ENCODE measurements around the gene KEAP1. TPM values are rescaled to one million over a fixed set of nuclear protein-coding genes. Genes with fewer than 3 reads are reported as not detected.

Gene KEAP1
- total and polyA plus RNA-seq, 9 of the 15 experiments (the other 6 are each of a cell fraction or from before 2014, with no cell fraction given) = 2.1 to 95.6 (median 64.3) TPM

- TF ChIP-seq JUNB (CRISPR knock-in tag; conservative IDR thresholded peaks at IDR 0.05) (no peak), U2AF1 (optimal IDR thresholded peaks at IDR 0.05; ENCODE audit: low read depth, low read length) (no peak), BRD9 (IDR thresholded peaks at IDR 0.05; ENCODE audit: low read depth, partially characterized antibody) (no peak), ZKSCAN1 (IDR thresholded peaks at IDR 0.05; ENCODE audit: low read depth, low read length) (no peak), TCF3 (CRISPR knock-in tag; IDR thresholded peaks at IDR 0.05) (no peak), FOS (IDR thresholded peaks at IDR 0.05; ENCODE audit: extremely low read depth, insufficient read length) (no peak), CBFA2T3 (IDR thresholded peaks at IDR 0.05) (no peak), ZFPM2 (CRISPR knock-in tag; IDR thresholded peaks at IDR 0.05) (no peak), ARNT (IDR thresholded peaks at IDR 0.05) (no peak), NR3C1 (CRISPR knock-in tag; IDR thresholded peaks at IDR 0.05) (no peak), ZNF707 (CRISPR knock-in tag; conservative IDR thresholded peaks at IDR 0.05) (no peak), MYBL2 (IDR thresholded peaks at IDR 0.05; ENCODE audit: low read depth) (no peak), MYBL2 (CRISPR knock-in tag; IDR thresholded peaks at IDR 0.05; ENCODE audit: borderline replicate concordance) (no peak), SAP30 (IDR thresholded peaks at IDR 0.05; ENCODE audit: borderline replicate concordance, insufficient read depth, low read depth, low read length, poor library complexity, severe bottlenecking) (no peak), PTBP1 (IDR thresholded peaks at IDR 0.05; ENCODE audit: low read depth, low read length) (no peak), CEBPG (CRISPR knock-in tag; IDR thresholded peaks at IDR 0.05) (no peak), CEBPG (tag; conservative IDR thresholded peaks at IDR 0.05 in 1 of 2, IDR thresholded peaks at IDR 0.05 in 1 of 2) (no peak), BHLHE40 (IDR thresholded peaks at IDR 0.05; ENCODE audit: low read length) (peak; percentile 69), PHB (CRISPR knock-in tag; IDR thresholded peaks at IDR 0.05) (no peak), FOXJ3 (CRISPR knock-in tag; IDR thresholded peaks at IDR 0.05) (no peak), RREB1 (CRISPR knock-in tag; IDR thresholded peaks at IDR 0.05) (no peak), MITF (IDR thresholded peaks at IDR 0.05) (no peak)
- TF ChIP-seq, protein P1, sequence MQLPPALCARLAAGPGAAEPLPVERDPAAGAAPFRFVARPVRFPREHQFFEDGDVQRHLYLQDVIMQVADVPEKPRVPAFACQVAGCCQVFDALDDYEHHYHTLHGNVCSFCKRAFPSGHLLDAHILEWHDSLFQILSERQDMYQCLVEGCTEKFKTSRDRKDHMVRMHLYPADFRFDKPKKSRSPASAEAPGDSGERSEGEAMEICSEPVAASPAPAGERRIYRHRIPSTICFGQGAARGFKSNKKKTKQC (CRISPR knock-in tag; IDR thresholded peaks at IDR 0.05) = no peak
Measured at GRCh38 chr19:10505583-10506229, 2.5 kb upstream of the KEAP1 start (continued).

All from K562 (cell line).